Uterus (tissue), 2 donors: ENCODE results near the gene RSPH6A.

Experiments used
- POLR2A ChIP-seq, 2 donors: fragments of 450-650 bp; IDR thresholded peaks; one replicate each; pipeline ENCODE4 v1.6.1; 2016; ENCODE audit warnings: antibody characterized with exemption in 2 of 2, mild to moderate bottlenecking in 1 of 2, moderate library complexity in 1 of 2
- TF ChIP-seq, protein P1 (sequence below), 4 experiments: fragments of 200-600 bp in 2 of 4; fragments of 450-650 bp in 2 of 4; sonication (generic) in 2 of 4; IDR thresholded peaks; one replicate each; pipeline ENCODE4 v1.5.1; 2016 to 2019; ENCODE audit warnings: antibody characterized with exemption in 4 of 4, mild to moderate bottlenecking in 2 of 4, moderate library complexity in 1 of 4

DNA sequence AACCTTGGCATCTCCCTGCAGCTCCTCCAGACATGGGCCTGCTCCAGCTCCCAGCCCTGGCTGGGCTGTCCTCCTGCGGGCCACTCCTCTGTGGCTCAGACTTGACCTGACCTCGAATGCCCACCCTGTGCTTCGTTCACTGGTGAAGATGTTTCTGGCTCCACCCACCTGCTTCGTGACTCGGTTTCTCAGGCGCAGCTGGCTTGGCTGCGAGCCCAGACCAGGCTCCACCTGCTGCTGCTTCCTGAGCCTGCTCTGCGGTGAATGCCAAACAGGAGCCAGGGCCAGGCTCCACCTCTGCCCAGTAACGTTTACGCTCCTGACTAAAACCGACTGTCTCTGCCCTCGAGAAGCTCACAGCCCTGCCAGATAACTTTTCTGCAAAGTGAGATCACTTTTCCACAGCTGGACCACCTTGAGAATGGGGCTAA, 8.9 kb upstream of the RSPH6A start:
- TF ChIP-seq, protein P1, sequence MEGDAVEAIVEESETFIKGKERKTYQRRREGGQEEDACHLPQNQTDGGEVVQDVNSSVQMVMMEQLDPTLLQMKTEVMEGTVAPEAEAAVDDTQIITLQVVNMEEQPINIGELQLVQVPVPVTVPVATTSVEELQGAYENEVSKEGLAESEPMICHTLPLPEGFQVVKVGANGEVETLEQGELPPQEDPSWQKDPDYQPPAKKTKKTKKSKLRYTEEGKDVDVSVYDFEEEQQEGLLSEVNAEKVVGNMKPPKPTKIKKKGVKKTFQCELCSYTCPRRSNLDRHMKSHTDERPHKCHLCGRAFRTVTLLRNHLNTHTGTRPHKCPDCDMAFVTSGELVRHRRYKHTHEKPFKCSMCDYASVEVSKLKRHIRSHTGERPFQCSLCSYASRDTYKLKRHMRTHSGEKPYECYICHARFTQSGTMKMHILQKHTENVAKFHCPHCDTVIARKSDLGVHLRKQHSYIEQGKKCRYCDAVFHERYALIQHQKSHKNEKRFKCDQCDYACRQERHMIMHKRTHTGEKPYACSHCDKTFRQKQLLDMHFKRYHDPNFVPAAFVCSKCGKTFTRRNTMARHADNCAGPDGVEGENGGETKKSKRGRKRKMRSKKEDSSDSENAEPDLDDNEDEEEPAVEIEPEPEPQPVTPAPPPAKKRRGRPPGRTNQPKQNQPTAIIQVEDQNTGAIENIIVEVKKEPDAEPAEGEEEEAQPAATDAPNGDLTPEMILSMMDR (IDR thresholded peaks at IDR 0.05): no peak
- no peak for TF ChIP-seq POLR2A (IDR thresholded peaks at IDR 0.05)
